Keratinocyte (primary cell): ENCODE results near the gene TEX26.

ENCODE experiments used
- CTCF ChIP-seq, 3 experiments: IDR thresholded peaks in 1 of 3; conservative IDR thresholded peaks in 1 of 3; optimal IDR thresholded peaks in 1 of 3; 2 replicates in 2 of 3; 3 replicates in 1 of 3; pipeline versions ENCODE3 to v1.5.1; 2011; ENCODE audit warnings: low read length in 3 of 3, mild to moderate bottlenecking in 3 of 3, moderate library complexity in 2 of 3, control low read depth in 1 of 3, inconsistent platforms in 1 of 3; ENCODE audit not compliant: insufficient read depth in 2 of 3; ENCODE audit errors: extremely low read depth in 1 of 3
- EZH2 ChIP-seq: IDR thresholded peaks from one replicate; pipeline ENCODE4 v1.6.1; 2012; ENCODE audit warnings: inconsistent platforms, mild to moderate bottlenecking, low read length, moderate library complexity

DNA sequence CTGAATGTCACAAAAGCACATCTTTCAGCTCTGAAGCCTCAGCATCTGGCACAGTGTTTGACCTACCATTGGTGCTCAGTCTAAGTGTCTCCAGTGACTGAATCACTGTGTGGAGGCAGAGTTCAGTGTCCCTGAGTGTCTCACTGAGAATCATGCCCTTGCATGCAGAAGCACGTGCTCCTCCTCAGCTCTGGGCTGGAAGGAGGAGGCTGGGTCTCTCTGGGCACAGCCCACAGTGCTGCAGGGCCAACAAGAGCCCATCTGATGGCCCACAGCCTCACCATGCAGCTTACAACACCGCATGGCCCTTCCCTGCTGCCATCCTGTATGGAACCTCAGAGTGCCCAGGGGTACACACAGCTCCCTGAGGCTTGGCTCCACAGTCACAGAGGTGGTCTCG lies 86.1 kb downstream of the TEX26 start:
- TF ChIP-seq CTCF (optimal IDR thresholded peaks at IDR 0.05 in 1 of 3, IDR thresholded peaks at IDR 0.05 in 1 of 3, conservative IDR thresholded peaks at IDR 0.05 in 1 of 3; ENCODE audit: extremely low read depth in 1 of 3, insufficient read depth in 2 of 3, low read length in 3 of 3) (no peak), EZH2 (no peak)
